Measurements from ENCODE around the gene SPATA2L.
"Not testable (repeated sequence)": the region's sequence is repeated elsewhere in the genome, so short reads cannot be mapped to it uniquely, and the experiment has no call there.

Gene SPATA2L

DNA sequence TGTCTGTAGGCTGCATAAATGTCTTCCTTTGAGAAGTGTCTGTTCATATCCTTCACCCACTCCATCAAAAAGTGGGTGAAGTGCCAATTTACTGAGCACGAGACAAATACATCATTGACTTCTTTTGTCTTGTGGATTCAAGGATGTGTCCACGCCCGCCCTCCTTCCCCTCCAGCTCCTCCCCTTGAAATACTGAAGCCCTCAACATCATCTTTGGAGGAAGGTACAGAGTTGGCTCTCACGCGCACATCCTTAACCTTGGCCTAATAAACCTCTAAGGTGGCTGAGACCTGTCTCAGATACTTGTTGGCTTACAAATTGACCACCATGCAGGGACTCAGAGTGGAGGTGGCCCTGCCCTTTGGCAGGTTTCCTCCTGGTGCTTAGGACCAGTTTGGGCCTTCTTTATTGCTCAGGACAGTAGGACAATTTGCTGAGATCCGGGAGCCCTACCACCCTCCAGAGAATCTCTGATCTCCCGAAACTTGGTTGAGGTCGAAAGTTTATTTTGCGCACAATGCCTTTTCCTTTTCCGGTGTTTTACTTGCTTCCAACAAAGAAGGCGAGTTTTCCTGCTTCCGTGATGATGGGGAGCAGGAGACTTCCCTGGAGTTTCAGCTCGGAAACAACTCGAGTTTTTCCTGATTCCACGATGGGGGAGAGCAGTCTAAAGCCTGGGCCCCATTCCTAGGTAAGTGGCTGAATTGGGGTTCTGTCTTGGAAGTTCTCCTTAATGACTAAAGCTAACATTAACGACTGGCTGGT is 29.1 kb downstream of the SPATA2L start:
- no peaks in the 10 kb centered on the region for H3K9me3 ChIP-seq (ENCODE audit: control insufficient read depth, low read depth, low read length)
- no peak overlapping the region for H3K4me3 ChIP-seq (ENCODE audit: low read length)
- H3K36me3 ChIP-seq (ENCODE audit: control insufficient read depth, low read depth, low read length), result no peaks in the 10 kb centered on the region
- no peak overlapping the region for H3K27ac ChIP-seq (ENCODE audit: low read length)
- H3K9ac ChIP-seq (ENCODE audit: low read length), result no peak overlapping the region
- no peaks in the 10 kb centered on the region for H3K27me3 ChIP-seq (ENCODE audit: control insufficient read depth, insufficient read depth, low read length)
- H3K4me1 ChIP-seq (ENCODE audit: control insufficient read depth, low read depth, low read length), result no peaks in the 10 kb centered on the region

DNA sequence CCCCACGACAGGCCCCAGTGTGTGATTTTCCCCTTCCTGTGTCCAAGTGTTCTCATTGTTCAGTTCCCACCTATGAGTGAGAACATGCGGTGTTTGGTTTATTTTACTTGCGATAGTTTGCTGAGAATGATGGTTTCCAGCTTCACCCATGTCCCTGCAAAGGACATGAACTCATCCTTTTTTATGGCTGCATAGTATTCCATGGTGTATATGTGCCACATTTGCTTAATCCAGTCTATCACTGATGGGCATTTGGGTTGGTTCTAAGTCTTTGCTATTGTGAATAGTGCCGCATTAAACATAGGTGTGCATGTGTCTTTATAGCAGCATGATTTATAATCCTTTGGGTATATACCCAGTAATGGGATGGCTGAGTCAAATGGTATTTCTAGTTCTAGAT is 29.9 kb downstream of the SPATA2L start:
- not testable (repeated sequence) for H3K9me3 ChIP-seq (ENCODE audit: control insufficient read depth, low read depth, low read length); H3K4me1 ChIP-seq (ENCODE audit: control insufficient read depth, low read depth, low read length); H3K27me3 ChIP-seq (ENCODE audit: control insufficient read depth, insufficient read depth, low read length); H3K9ac ChIP-seq (ENCODE audit: low read length); H3K36me3 ChIP-seq (ENCODE audit: control insufficient read depth, low read depth, low read length); H3K27ac ChIP-seq (ENCODE audit: low read length); H3K4me3 ChIP-seq (ENCODE audit: low read length)

DNA sequence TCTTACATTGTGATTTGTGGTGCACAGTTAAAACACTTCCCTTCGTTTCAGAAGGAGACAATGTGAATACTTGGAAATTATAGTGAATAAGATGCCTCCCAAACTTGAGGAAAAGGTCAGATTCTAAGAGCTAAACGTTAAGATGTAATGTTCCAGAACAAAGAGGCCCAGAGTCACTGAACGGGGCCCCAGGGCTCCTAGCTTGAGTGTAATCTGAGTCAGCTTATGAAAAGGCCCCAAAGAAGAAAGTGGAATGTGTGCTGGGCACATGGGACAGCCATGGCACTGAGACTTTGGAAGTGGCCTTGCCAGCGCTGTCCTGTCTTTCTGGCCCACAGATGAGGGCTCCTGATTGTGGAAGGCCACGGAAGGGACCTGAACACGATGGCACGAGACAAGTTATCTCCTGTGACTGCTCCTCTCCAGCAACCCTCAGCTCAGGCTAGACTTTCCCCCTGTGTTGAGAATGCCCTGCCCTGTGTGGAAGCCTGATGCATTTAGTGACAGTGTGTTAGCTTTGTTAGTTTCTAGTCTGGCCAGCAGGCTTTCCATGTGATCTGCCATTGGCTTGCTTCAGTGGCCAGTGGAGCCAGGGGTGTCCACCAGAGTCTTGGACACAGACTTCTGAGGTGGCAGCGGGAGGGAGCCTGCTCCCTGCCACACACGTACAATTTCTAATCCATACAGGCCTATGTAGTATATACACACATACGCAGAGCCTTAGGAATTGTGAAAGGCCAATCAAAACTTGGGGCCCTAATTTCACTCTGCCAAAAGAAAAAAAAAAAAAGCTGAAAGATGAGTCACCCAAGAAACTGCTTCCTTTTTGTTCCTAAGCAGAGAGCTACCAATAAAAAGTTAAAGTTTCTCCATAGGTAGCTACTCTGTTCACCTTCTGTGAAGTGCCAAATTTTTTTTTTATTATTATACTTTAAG is 30.7 kb downstream of the SPATA2L start:
- H3K36me3 ChIP-seq (ENCODE audit: control insufficient read depth, low read depth, low read length), result no peaks in the 10 kb centered on the region
- H3K27ac ChIP-seq (ENCODE audit: low read length), result no peak overlapping the region
- H3K9me3 ChIP-seq (ENCODE audit: control insufficient read depth, low read depth, low read length), result no peaks in the 10 kb centered on the region
- no peaks in the 10 kb centered on the region for H3K4me1 ChIP-seq (ENCODE audit: control insufficient read depth, low read depth, low read length)
- no peak overlapping the region for H3K4me3 ChIP-seq (ENCODE audit: low read length)
- H3K27me3 ChIP-seq (ENCODE audit: control insufficient read depth, insufficient read depth, low read length), result no peaks in the 10 kb centered on the region
- no peak overlapping the region for H3K9ac ChIP-seq (ENCODE audit: low read length)

DNA sequence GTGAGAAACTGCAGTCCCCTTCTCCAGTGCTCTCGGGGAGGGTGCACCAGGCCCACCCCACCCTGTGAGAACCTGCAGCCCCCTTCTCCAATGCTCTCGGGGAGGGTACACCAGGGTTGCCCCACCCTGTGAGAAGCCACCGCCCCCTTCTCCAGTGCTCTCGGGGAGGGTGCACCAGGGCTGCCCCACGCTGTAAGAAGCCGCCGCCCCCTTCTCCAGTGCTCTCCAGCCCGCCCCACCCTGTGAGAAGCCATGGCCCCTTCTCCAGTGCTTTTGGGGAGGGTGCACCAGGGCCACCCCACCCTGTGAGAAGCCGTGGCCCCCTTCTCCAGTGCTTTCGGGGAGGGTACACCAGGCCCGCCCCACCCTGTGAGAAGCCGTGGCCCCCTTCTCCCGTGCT is 31.8 kb downstream of the SPATA2L start:
- no peak overlapping the region for H3K4me3 ChIP-seq (ENCODE audit: low read length)
- no peak overlapping the region for H3K9ac ChIP-seq (ENCODE audit: low read length)
- H3K27me3 ChIP-seq (ENCODE audit: control insufficient read depth, insufficient read depth, low read length), result no peaks in the 10 kb centered on the region
- H3K27ac ChIP-seq (ENCODE audit: low read length), result no peak overlapping the region
- H3K4me1 ChIP-seq (ENCODE audit: control insufficient read depth, low read depth, low read length), result no peaks in the 10 kb centered on the region
- H3K36me3 ChIP-seq (ENCODE audit: control insufficient read depth, low read depth, low read length), result no peaks in the 10 kb centered on the region
- H3K9me3 ChIP-seq (ENCODE audit: control insufficient read depth, low read depth, low read length), result no peaks in the 10 kb centered on the region

DNA sequence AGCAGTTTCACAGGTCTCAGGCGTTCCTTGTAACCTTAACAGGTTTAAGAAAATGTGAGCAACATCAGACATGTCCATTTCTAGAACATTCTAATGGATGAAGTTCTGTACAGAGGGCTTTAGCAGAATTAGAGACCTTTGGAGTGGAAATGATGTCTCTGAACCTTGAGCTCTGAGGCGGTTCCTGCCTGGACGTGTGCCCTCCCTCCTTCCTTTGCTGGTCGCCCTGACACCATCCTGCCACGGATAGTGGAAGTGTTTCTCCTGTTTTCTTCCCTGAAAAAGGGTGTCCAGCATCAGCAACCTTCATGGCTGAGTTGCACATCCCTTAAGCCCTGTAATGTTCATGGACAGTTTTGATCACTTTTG is 32.7 kb downstream of the SPATA2L start:
- H3K27me3 ChIP-seq (ENCODE audit: control insufficient read depth, insufficient read depth, low read length), result no peaks in the 10 kb centered on the region
- no peaks in the 10 kb centered on the region for H3K36me3 ChIP-seq (ENCODE audit: control insufficient read depth, low read depth, low read length)
- H3K4me3 ChIP-seq (ENCODE audit: low read length), result no peak overlapping the region
- no peaks in the 10 kb centered on the region for H3K9me3 ChIP-seq (ENCODE audit: control insufficient read depth, low read depth, low read length)
- no peak overlapping the region for H3K27ac ChIP-seq (ENCODE audit: low read length)
- H3K4me1 ChIP-seq (ENCODE audit: control insufficient read depth, low read depth, low read length), result no peaks in the 10 kb centered on the region
- H3K9ac ChIP-seq (ENCODE audit: low read length), result no peak overlapping the region

DNA sequence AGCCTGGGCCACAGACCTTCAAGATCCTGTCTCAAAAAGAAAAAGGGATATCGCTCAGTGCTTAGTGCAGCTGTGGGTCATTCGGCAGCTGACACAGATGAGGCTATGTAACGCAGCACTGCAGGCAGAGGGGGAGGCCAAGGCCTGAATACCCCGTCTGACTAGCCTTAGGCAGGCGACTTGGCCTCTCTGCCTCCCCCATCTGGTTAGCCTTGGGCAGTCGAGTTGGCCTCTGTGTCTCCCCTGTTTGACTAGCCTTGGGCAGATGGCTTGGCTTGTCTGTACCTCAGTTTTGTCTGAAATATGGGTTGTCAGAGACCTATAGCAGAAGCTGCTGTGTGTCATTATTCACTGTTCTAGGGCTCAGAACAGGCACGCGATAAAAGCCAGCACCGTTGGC is 33.9 kb downstream of the SPATA2L start:
- Histone ChIP-seq H3K9me3 (ENCODE audit: control insufficient read depth, low read depth, low read length) (no peaks in the 10 kb centered on the region), H3K27ac (ENCODE audit: low read length) (no peak overlapping the region), H3K9ac (ENCODE audit: low read length) (no peak overlapping the region), H3K4me1 (ENCODE audit: control insufficient read depth, low read depth, low read length) (no peaks in the 10 kb centered on the region), H3K27me3 (ENCODE audit: control insufficient read depth, insufficient read depth, low read length) (no peaks in the 10 kb centered on the region), H3K4me3 (ENCODE audit: low read length) (no peak overlapping the region), H3K36me3 (ENCODE audit: control insufficient read depth, low read depth, low read length) (peaks cover 3% of the 10 kb centered on the region)

DNA sequence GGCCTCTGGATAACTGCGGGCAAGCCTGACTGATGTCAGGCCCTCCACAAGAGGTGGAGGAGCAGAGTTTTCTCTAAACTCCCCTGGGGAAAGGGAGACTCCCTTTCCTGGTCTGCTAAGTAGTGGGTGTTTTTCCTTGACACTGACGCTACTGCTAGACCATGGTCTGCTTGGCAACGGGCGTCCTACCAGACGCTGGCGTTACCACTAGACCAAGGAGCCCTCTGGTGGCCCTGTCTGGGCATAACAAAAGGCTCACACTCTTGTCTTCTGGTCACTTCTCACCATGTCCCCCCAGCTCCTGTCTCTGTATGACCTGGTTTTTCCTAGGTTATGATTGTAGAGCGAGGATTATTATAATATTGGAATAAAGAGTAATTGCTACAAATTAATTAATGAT is 34.5 kb downstream of the SPATA2L start:
- not testable (repeated sequence) for H3K36me3 ChIP-seq (ENCODE audit: control insufficient read depth, low read depth, low read length); H3K9me3 ChIP-seq (ENCODE audit: control insufficient read depth, low read depth, low read length); H3K4me3 ChIP-seq (ENCODE audit: low read length); H3K9ac ChIP-seq (ENCODE audit: low read length); H3K4me1 ChIP-seq (ENCODE audit: control insufficient read depth, low read depth, low read length); H3K27ac ChIP-seq (ENCODE audit: low read length); H3K27me3 ChIP-seq (ENCODE audit: control insufficient read depth, insufficient read depth, low read length)

DNA sequence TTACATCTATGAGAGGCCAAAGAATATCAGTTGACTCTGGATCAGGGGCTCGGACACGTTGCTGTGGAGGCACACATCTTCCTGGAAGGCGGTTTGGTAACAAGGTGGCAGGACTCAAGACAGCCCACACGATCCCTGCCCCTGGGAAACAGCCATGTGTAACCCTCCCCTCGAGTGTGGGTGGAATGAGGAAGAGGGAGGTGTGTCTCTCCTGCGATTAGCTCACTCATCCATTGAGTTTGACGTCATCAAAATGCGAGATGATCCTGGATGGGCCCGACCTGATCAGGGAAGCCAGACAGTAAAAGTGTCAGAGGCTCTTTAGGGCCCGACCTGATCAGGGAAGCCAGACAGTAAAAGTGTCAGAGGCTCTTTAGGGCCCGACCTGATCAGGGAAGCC is 37.3 kb downstream of the SPATA2L start:
- peaks cover 16% of the 10 kb centered on the region for H3K36me3 ChIP-seq (ENCODE audit: control insufficient read depth, low read depth, low read length)
- not testable (repeated sequence) for H3K4me1 ChIP-seq (ENCODE audit: control insufficient read depth, low read depth, low read length); H3K27me3 ChIP-seq (ENCODE audit: control insufficient read depth, insufficient read depth, low read length); H3K4me3 ChIP-seq (ENCODE audit: low read length); H3K27ac ChIP-seq (ENCODE audit: low read length); H3K9ac ChIP-seq (ENCODE audit: low read length); H3K9me3 ChIP-seq (ENCODE audit: control insufficient read depth, low read depth, low read length)

DNA sequence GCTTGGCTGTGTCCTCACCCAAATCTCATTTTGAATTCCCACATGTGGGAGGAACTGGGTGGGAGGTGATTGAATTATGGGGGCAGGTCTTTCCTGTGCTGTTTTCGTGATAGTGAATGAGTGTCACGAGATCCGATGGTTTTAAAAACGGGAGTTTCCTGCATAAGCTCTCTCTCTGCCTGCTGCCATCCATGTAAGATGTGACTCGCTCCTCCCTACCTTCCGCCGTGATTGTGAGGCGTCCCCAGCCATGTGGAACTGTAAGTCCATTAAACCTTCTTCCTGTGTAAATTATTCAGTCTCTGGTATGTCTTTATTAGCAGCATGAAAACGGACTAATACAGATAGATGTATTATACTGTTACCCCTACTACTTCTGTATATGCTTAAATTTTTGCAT is 40.3 kb downstream of the SPATA2L start:
- Histone ChIP-seq H3K27ac (ENCODE audit: low read length) (no peak overlapping the region), H3K4me1 (ENCODE audit: control insufficient read depth, low read depth, low read length) (peaks cover 5% of the 10 kb centered on the region), H3K27me3 (ENCODE audit: control insufficient read depth, insufficient read depth, low read length) (no peaks in the 10 kb centered on the region), H3K36me3 (ENCODE audit: control insufficient read depth, low read depth, low read length) (peaks cover 16% of the 10 kb centered on the region), H3K4me3 (ENCODE audit: low read length) (no peak overlapping the region), H3K9ac (ENCODE audit: low read length) (no peak overlapping the region), H3K9me3 (ENCODE audit: control insufficient read depth, low read depth, low read length) (no peaks in the 10 kb centered on the region)

DNA sequence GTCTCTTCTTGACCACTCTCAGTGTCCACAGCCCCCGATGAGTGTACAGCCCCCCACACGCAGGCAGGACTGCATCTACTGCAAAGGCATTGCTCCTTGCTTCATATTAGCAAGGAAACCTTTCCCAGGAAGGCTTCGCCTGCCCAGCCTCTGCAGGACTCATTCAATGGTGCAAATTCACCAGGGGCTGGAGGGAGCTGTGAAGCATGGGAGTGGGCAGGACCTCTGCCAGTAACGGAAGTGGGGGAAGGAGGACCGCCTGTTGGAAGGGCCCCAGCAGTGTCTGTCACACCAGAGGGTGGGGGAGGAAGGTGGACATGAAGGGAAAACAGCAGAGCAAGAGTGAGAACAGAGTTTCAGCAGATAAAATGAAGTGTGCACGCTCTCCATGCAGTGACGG is 41.4 kb downstream of the SPATA2L start:
- no peaks in the 10 kb centered on the region for H3K9me3 ChIP-seq (ENCODE audit: control insufficient read depth, low read depth, low read length)
- H3K9ac ChIP-seq (ENCODE audit: low read length), result no peak overlapping the region
- H3K27ac ChIP-seq (ENCODE audit: low read length), result no peak overlapping the region
- H3K4me3 ChIP-seq (ENCODE audit: low read length), result no peak overlapping the region
- H3K36me3 ChIP-seq (ENCODE audit: control insufficient read depth, low read depth, low read length), result peaks cover 16% of the 10 kb centered on the region
- H3K4me1 ChIP-seq (ENCODE audit: control insufficient read depth, low read depth, low read length), result peaks cover 5% of the 10 kb centered on the region
- no peaks in the 10 kb centered on the region for H3K27me3 ChIP-seq (ENCODE audit: control insufficient read depth, insufficient read depth, low read length)

DNA sequence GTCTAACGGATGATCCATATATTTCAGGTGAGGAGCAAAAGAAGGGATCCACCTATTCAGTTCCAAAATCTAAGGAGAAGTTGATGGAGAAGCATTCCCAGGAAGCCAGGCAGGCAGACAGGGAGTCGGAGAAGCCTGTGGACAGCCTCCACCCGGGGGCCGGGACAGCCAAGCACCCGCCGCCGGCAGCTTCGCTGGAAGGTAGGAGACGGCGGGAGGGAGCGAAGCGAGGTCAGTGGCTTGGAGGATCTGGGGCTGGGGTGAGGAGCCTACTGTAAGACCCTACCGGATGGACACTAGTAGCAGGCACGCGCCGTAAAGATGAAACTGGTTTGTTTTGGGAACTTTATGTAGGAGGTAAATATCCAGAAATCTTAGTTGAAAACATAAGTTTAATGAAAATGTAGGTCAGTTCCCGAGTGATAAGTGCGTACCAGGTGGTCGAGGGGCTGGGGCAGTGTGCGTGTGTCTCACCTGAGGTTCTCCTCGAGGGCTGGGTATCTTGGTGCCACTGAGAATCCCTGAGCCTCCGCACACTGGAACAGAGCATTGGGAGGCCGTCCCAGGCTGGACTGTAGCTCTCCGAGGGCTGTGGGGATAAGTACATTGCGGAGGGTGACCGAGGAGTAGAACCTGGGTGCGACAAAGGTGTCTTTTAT is 43.2 kb downstream of the SPATA2L start:
- Histone ChIP-seq H3K4me3 (ENCODE audit: low read length) (peak overlapping the region; percentile 87), H3K9ac (ENCODE audit: low read length) (peak overlapping the region; percentile 81), H3K27ac (ENCODE audit: low read length) (no peak overlapping the region), H3K9me3 (ENCODE audit: control insufficient read depth, low read depth, low read length) (no peaks in the 10 kb centered on the region), H3K36me3 (ENCODE audit: control insufficient read depth, low read depth, low read length) (peaks cover 16% of the 10 kb centered on the region), H3K4me1 (ENCODE audit: control insufficient read depth, low read depth, low read length) (peaks cover 5% of the 10 kb centered on the region), H3K27me3 (ENCODE audit: control insufficient read depth, insufficient read depth, low read length) (no peaks in the 10 kb centered on the region)

Data from iPS-18a (cell line).